ENCODE data around the gene LCN15.

- TF ChIP-seq EP300 (IDR thresholded peaks at IDR 0.05) = no peak
- TF ChIP-seq, protein P1, sequence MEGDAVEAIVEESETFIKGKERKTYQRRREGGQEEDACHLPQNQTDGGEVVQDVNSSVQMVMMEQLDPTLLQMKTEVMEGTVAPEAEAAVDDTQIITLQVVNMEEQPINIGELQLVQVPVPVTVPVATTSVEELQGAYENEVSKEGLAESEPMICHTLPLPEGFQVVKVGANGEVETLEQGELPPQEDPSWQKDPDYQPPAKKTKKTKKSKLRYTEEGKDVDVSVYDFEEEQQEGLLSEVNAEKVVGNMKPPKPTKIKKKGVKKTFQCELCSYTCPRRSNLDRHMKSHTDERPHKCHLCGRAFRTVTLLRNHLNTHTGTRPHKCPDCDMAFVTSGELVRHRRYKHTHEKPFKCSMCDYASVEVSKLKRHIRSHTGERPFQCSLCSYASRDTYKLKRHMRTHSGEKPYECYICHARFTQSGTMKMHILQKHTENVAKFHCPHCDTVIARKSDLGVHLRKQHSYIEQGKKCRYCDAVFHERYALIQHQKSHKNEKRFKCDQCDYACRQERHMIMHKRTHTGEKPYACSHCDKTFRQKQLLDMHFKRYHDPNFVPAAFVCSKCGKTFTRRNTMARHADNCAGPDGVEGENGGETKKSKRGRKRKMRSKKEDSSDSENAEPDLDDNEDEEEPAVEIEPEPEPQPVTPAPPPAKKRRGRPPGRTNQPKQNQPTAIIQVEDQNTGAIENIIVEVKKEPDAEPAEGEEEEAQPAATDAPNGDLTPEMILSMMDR (IDR thresholded peaks at IDR 0.05) = no peak
Observed at GRCh38 chr9:136796238-136796774, 32.0 kb upstream of the LCN15 start, which contains the start of gene CCDC183.

Measured in ovary (tissue), 3 donors.